Measurements from ENCODE around the gene ASMTL.
"Not testable (repeated sequence)": the region's sequence is repeated elsewhere in the genome, so short reads cannot be mapped to it uniquely, and the experiment has no call there.

Gene ASMTL, protein sequence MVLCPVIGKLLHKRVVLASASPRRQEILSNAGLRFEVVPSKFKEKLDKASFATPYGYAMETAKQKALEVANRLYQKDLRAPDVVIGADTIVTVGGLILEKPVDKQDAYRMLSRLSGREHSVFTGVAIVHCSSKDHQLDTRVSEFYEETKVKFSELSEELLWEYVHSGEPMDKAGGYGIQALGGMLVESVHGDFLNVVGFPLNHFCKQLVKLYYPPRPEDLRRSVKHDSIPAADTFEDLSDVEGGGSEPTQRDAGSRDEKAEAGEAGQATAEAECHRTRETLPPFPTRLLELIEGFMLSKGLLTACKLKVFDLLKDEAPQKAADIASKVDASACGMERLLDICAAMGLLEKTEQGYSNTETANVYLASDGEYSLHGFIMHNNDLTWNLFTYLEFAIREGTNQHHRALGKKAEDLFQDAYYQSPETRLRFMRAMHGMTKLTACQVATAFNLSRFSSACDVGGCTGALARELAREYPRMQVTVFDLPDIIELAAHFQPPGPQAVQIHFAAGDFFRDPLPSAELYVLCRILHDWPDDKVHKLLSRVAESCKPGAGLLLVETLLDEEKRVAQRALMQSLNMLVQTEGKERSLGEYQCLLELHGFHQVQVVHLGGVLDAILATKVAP

DNA sequence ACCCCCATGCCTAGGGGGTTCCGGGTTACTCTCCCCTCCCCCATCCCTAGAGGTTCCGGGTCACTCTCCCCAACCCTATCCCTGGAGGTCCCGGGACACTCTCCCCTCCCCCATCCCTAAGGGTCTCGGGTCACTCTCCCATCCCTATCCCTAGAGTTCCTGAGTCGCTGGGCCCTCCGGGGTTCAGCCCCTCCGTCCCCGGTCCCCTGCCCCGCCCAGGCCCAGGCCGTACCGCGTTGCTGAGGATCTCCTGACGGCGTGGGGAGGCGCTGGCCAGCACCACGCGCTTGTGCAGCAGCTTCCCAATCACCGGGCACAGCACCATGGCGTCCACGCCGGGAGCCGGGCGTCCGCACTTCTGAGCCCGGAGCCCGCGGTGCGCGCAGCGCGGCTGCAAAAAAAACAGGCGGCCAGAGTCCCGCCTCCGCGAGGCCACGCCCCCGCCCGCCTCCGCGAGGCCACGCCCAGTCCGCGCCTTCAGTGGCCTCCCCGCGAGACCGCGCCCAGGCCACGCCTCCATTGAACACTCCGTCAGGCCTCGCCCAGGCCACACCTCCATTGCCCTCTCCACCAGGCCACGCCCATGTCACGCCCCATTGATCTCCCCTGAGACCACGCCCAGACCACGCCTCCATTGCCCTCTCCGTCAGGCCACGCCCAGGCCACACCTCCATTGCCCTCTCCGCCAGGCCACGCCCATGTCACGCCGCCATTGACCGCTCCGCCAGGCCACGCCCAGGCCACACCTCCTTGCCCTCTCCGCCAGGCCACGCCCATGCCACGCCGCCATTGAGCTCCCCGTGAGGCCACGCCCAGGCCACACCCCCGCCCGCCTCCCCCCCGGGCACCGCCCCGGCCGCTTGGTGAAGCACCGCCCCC is at the start of gene ASMTL:
TSS of gene ASMTL (minus strand) at position 394 of the 879 bp plus-strand sequence. CDS start at position 325, 69 bp downstream.
- peak; percentile 97 for DNase-seq

DNA sequence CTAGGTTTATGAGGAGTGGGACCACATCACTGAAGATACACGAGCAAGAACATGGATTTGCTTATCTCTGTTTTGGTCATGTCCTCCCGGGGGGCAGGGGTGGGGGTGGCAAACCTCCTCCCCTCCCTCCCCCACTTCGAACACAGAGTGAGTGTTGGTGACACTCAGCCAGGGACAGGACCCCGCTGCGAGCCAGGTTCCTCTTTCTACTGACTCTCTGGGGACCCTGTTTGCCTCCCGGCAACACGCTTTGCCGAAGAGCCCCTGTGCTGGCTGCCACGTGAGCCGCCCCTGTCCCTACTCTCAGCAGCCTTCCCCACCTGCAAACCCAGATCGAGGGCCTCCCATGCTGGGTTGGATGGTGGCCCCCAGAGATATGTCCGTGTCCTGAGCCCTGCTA is 49.5 kb upstream of the ASMTL start:
- DNase-seq: no peak

DNA sequence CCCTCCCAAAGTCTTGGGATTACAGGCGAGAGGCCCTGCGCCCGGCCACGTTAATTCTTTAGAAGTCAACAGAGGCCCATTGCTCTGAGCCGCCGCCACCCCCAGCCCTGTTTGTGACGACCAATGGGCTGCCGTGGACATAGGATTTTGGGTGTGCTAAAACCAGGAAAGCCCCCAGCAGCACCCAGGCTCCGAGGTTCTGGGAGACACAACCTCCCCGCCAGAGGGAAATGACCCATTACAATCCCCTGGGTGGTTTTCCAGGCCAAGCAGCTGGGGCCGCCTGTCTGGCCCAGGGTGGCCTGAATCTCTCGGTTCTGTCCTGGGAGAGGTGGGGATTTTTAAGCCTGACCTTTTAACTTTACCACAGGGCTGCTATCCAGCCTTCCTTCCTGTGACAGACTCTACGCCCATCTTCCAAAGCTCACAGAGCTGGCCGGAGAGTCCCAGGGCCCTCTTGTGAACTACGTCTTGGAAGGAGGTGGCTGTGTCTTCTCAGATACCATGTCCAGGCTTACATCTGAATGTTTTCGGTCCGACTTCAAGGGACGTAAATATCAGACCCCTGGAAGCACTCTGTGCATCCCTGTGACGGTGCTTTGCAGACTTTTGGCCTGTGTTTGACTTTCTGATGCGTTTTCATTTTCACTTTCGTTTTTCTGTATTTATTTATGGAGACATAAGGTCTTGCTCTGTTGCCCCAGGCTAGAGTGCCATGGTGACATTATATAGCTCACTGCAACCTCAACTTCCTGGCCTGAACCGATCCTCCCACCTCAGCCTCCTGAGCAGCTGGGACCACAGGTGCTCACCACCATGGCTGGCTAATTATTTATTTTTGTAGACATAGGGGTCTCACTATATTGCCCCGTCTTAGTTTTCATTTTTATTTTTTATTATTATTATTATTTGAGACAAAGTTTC is 48.3 kb upstream of the ASMTL start:
- DNase-seq: no peak

DNA sequence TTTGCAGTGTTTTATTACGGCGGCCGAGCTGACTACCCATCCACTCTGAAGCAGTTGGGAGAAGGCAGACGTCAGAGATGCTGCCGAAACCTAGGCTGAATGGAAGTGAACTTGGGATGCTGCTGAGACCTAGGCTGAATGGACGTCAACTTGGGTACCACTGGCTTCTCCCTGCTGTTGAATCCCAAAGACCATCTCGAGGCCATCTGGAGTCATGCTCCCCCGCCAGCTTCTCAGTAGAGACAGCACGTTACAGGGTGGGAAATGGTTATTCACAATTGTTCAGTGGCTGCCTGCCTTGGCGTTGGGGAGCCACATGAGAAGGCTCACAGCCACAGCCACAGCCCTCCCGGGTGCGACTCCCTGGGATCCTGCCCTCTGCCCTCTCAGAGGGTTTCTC is 43.4 kb upstream of the ASMTL start:
- DNase-seq: peak; percentile 0

DNA sequence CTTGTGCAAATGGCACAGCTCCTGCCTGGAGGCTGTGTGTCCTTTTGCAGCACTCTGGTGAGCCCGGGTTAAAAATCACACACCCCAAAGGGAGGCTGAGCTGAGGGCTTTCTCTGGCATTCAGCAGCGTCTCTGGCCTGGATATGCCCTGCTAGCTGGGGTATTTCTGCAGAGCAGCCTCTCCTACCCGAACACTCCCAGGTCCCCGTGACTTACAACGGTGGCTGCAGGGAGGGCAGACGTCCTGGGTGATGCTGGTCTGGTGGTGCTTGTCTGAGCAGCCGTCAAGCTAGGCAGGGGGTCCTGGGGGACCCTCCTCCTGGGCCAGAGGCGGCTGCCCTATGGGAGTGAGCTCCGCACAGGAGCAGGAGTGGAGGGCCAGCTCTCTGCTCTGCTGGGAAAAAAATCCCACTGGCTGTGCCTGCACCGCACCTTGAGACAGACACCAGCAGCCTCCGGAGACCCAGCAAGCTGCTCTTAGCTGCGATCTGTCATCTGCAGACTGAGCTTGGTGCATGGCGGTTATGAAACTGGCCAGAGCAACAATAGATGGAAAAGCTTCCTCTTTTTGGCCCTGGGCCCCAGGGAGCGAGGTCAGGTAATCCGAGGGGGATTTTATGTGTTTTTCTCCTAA is 41.3 kb upstream of the ASMTL start:
- DNase-seq: peak; percentile 14

DNA sequence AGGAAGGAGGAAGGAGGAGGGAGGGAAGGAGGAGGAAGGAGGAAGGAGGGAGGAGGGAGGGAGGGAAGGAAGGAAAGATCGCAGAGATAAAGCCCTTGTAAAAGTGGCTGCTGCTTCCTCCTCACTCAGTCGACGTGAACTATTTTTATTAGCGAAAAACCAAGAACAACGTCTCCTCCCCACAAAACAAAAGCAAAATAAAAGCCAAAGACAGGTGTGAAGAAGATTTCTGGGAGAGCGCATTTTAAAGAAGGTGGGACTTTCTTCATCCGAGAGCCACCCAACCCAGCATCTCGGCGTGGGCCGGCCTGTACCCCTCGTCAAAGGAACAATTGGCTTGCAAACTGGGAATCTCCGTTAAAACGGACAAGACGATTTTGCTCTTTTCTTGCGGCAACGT is 40.7 kb upstream of the ASMTL start:
- no peak for DNase-seq

DNA sequence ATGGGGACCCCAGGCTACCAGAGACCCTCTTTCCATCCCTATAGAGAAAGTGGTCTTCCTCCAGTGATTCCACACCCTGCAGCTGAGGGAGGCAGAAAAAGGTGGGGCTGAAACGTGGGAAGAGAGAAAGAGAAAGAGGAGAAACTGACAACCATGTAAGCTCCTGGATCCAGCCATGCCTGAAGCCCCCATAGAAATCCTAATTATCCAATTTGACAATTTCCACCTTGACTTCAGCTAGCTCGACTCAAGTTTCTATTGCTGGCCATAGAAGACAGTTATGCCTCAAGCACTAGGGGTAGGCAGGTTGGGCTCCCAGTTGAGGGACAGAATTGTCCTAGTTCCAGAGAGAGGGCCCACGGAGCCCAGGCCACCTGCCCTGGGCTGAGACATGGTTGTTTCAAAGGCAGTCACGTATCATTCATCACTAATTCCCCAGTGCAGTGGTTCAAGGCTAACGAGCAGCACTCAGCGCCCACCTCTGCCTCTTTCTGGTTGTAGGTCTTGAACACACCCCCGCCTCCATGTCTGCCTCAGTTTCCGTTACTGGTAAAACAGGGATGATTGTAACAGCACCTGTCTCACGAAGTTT is 39.8 kb upstream of the ASMTL start:
- DNase-seq: no peak

DNA sequence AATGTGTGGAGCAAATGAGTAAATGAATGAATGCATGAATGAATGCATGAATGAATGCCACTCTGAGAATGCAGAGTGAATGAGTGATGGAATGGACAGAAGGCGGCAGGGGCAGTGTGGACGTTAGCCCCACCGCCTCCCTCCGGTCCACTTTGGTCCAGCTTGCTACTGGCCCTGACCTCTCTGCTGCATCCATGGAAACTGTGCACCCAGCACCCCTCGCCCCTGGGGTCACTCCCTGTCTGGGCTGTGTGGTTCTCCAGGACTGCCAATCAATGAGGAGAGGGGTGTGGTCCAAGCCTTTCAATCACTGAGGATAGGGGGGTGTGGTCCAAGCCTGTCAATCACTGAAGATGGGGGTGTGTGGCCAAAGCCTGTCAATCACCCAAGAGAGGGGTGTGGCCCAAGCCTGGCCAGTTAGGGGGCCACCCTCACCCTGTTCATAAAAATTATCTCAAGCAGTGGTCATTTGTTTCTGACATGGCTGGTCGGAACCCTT is 39.2 kb upstream of the ASMTL start:
- DNase-seq: peak; percentile 90

DNA sequence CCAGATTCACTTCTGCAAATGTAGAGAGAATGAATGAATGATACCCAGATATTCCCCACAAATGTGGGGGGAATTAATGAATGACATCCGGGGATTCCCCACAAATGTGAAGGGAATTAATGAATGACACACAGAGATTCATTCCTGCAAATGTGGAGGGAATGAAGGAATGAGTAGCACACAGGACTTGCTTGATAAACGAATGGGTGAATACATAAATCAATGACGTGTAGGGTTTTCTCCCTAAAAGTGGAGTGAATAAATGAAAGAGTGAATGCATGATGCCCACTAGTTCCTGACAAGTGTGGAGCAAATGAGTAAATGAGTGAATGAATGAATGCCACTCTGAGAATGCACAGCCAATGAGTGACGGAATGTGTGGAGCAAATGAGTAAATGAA is 38.5 kb upstream of the ASMTL start:
- DNase-seq: peak; percentile 8

DNA sequence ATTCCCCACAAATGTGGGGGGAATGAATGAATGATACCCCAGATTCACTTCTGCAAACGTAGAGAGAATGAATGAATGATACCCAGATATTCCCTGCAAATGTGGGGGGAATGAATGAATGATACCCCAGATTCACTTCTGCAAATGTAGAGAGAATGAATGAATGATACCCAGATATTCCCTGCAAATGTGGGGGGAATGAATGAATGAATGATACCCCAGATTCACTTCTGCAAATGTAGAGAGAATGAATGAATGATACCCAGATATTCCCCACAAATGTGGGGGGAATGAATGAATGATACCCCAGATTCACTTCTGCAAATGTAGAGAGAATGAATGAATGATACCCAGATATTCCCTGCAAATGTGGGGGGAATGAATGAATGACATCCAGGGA is 38.0 kb upstream of the ASMTL start:
- DNase-seq: not testable (repeated sequence)

DNA sequence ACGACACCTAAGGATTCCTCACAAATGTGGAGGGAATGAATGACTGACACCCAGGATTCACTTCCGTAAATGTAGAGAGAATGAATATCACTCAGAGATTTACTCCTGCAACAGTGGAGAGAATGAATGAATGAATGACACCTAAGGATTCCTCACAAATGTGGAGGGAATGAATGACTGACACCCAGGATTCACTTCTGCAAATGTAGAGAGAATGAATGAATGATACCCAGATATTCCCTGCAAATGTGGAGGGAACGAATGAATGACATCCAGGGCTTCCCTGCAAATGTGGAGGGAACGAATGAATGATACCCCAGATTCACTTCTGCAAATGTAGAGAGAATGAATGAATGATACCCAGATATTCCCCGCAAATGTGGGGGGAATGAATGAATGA is 36.6 kb upstream of the ASMTL start:
- not testable (repeated sequence) for DNase-seq

DNA sequence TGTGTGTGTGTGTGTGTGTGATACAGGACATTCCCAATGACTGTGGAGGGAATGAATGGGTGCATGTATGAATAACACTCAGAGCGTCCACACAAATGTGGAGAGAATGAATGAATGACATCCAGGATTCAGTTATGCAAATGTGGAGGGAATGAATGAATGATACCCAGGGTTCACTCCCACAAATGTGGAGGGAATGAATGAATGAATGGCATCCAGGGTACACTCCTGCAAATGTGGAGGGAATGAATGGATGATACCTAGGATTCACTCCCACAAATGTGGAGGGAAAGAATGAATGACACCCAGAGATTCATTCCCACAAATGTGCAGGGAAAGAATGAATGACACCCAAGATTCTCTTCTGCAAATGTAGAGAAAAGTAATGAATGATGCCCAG is 36.0 kb upstream of the ASMTL start:
- DNase-seq: no peak

DNA sequence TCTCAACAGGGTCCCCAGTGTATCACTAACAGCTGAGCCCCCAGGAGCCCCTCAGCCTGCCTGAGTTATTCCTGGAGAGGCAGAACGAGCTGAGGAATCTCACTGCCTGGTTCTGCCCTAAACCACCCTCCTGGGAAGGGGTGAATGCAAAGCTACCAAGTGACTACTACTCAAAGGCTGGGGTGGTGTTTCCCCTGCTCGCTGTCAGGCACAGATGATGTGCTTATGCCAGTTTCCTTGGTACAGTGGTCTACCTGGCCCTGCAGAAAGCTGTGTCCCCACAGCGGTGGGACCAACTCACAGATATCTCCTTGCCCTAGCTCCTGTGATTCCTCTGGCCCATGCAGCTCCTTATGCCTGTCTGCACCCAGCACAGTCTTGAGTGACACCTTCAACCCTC is 35.4 kb upstream of the ASMTL start:
- no peak for DNase-seq

DNA sequence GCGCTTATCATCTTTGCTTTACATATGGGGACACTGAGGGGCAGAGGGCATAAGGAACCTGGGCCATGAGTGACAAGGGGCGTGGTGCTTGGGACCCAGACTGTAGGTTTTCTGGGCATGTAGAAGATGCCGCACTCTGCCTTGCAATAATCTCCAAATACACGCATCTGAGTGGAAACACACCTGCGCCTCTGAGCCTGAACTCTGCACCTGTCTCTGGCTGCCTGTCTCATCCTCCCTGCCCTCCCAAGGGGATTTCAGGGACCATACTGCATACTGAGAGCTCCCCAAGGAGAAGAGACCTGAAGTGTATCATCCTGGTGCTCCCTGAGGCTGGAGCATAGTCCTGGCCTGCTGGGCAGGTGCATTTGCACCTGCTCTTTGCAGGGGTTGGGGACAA is 34.7 kb upstream of the ASMTL start:
- DNase-seq: no peak

DNA sequence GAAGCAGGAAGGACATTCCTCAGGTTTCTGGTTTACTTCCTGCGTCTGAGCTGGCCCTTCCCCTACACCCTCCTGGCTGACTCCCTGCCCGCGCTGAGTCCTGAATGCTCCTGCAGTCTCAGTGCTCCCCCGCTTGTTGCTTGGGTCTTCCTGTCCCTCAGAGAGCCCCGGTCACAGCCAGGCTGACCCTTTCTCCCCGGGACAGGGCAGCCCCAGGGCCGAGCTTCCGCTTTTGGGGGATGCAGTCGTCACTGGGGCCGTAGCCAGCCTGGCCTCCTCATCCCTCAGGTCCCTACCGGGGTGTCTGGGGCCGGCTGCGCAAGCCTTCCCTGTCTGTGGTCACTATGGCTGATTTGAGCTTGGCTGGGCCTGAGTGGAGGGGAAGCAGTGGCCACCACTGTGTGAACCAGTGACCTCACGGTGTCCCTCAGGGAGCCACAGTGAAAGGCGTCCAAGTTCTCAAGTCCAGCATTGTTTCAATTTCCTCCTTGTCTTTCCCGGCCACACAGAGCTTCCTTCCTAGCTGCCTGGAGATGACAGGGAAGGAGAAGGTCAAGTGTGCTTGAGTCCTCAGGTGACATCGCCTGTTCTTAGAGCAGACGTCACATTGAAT is 34.1 kb upstream of the ASMTL start:
- no peak for DNase-seq

DNA sequence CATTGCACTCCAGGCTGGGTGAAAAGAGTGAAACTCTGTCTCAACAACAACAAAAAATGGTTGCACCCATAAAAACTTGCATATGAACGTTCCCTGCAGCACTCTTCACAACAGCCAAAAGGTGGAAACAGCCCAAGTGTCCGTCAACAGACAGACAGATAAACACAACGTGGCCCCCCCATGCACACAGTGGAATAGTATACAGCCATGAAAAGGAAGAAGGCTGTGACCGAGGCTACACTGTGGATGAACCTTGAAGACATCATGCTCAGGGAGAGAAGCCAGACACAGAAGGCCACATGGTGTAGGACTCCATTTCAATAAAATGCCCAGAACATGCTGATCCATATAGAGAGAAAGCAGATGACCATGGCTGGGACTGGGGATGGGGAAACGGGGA is 33.5 kb upstream of the ASMTL start:
- no peak for DNase-seq

DNA sequence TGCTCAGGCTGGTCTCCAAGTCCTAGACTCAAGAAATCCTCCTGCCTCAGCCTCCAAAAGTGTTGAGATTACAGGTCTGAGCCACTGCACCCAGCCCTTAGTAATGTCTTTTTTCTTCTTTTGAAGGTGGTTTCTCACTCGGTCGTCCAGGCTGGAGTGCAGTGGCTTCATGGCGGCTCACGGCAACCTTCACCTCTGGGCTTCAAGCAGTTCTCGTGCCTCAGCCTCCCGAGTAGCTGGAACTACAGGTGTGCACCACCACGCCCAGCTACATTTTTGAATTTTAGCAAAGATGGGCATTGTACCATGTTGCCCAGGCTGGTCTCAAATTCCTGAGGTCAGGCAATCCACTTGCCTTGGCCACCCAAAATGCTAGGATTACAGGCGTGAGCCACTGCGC is 32.3 kb upstream of the ASMTL start:
- DNase-seq: no peak

DNA sequence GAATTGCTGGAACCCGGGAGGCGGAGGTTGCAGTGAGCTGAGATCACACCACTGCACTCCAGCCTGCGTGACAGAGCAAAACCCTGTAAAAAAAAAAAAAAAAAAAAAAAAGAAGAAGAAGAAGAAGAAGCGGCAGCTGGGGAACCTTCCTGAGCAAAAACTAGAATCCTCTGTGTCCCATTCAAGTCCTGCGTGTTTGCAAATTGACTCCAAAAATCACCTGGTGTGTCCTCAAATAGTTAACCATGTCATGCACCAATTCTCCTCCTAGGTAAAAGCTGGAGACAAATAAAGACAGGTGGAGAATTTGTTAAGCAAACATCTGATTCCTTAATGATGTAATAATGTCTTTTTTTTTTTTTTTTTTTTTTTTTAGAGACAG is 31.9 kb upstream of the ASMTL start:
- DNase-seq: no peak

DNA sequence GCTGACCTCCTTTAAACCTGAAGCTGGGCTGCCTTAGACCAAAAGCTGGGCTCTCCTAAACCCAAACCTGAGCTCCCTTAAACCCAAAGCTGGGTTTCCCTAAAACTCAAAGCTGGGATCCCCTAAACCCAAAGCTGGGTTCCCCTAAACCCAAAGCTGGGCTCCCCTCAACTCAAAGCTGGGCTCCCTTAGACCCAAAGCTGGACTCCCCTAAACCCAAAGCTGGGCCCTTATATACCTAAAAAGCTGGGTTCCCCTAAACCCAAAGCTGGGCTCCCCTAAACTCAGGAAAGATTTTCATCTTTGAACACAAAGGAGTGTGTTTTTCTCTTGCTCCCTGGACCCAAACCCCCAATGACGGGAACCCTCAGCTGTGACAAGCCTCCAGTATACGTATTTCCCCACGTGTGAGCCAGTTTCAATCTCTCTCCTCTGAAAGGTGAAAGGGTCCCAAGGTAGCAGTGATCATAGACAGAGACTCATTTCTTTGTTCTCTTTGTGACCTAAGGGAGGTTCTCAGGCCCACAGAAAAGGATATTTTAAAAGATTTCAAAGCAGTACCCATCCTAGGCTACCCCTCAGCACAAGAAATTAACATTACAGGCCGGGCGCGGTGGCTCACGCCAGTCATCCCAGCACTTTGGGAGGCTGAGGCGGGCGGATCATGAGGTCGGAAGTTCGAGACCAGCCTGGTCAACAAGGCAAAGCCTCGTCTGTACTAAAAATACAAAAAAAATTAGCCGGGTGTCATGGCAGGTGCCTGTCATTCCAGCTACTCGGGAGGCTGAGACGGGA is 31.3 kb upstream of the ASMTL start:
- DNase-seq: no peak

DNA sequence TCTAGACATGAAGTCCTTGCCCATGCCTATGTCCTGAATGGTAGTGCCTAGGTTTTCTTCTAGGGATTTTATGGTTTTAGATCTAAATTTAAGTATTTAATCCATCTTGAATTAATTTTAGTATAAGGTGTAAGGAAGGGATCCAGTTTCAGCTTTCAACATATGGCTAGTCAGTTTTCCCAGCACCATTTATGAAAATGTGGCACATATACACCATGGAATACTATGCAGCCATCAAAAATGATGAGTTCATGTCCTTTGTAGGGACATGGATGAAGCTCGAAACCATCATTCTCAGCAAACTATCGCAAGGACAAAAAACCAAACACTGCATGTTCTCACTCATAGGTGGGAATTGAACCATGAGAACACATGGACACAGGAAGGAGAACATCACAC is 29.8 kb upstream of the ASMTL start:
- DNase-seq: not testable (repeated sequence)

Data from hematopoietic multipotent progenitor cell treated with erythropoietin and hydrocortisone succinate and interleukin-3 and kit ligand, for 8 days (in vitro differentiated cells).